T follicular helper cell (primary cell): ENCODE results near the gene PSMD2.
"Not testable (repeated sequence)": the region's sequence is repeated elsewhere in the genome, so short reads cannot be mapped to it uniquely, and the experiment has no call there.

ENCODE experiments used
- DNase-seq: peaks from one replicate; pipeline ENCODE4 v3.0.0-alpha.2; 2020; ENCODE audit warnings: low read depth

Gene PSMD2

DNA sequence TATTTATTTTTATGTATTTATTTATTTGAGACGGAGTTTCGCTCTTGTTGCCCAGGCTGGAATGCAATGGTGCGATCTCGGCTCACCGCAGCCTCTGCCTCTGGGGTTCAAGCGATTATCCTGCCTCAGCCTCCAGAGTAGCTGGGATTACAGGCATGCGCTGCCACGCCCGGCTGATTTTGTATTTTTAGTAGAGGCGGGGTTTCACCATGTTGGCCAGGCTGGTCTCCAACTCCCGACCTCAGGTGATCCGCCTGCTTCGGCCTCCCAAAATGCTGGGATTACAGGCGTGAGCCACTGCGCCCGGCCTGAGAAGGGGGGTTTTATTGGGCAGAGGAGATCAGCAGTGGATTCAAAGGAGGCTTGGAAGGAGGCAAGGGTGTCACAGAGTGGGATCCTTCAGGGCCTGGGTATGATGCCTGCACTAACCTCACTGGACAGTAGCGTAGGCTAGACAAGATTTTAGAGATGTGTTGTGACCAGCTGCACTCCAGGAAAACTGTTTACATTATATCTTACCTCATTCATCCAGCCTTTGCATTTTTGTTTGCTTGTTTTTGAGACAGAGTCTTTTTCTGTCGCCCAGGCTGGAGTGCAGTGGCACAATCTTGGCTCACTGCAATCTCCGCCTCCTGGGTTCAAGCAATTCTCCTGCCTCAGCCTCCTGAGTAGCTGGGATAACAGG lies 40.6 kb downstream of the PSMD2 start:
- DNase-seq: not testable (repeated sequence)

GRCh38 chr3:184341925-184342324 lies 42.9 kb downstream of the PSMD2 start:
- no peak for DNase-seq

GRCh38 chr3:184343200-184343876 lies 44.3 kb downstream of the PSMD2 start:
- DNase-seq: no peak

- no peak for DNase-seq
Measured at GRCh38 chr3:184344579-184345316, 45.7 kb downstream of the PSMD2 start.

DNA sequence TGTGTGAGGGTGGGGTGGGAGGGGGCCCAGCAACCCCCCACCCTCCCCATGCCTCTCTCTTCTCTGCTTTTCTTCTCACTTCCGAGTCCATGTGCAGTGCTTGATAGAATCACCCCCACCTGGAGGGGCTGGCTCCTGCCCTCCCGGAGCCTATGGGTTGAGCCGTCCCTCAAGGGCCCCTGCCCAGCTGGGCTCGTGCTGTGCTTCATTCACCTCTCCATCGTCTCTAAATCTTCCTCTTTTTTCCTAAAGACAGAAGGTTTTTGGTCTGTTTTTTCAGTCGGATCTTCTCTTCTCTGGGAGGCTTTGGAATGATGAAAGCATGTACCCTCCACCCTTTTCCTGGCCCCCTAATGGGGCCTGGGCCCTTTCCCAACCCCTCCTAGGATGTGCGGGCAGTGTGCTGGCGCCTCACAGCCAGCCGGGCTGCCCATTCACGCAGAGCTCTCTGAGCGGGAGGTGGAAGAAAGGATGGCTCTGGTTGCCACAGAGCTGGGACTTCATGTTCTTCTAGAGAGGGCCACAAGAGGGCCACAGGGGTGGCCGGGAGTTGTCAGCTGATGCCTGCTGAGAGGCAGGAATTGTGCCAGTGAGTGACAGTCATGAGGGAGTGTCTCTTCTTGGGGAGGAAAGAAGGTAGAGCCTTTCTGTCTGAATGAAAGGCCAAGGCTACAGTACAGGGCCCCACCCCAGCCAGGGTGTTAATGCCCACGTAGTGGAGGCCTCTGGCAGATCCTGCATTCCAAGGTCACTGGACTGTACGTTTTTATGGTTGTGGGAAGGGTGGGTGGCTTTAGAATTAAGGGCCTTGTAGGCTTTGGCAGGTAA lies 46.5 kb downstream of the PSMD2 start:
- no peak for DNase-seq

DNA sequence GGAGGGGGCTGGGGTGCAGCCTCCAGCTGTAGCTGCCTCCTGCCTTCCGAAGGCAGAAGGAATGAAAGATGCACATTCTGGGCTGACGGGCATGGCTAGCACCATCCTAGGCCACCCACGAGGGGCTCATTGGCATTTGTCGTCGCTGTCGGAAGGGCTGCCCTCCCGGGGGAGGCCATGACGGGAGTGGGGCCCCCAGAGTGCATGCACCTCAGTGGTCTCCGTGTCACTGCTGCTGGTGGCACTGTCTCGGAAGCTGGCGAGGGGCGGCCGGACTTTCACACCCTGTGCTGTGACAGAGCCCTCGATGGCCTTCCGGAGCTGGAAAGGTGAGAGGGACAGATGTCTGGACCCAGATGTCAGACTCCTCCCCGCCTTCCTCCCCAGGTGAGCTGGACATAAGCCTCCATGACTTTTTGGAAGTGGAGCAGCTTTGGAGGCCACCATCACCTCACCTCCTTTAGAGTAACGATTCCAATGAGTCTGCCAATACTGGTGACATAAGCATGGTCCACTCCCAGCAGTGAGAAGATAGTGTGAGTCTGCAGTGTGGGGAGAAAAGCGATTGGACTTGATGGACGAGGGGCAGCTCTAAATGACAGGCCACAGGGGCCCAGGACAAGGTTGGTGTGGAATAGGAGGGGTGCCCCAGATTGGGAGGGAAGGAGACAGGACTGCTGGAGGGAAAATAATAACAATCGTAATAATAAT lies 47.6 kb downstream of the PSMD2 start:
- no peak for DNase-seq

DNA sequence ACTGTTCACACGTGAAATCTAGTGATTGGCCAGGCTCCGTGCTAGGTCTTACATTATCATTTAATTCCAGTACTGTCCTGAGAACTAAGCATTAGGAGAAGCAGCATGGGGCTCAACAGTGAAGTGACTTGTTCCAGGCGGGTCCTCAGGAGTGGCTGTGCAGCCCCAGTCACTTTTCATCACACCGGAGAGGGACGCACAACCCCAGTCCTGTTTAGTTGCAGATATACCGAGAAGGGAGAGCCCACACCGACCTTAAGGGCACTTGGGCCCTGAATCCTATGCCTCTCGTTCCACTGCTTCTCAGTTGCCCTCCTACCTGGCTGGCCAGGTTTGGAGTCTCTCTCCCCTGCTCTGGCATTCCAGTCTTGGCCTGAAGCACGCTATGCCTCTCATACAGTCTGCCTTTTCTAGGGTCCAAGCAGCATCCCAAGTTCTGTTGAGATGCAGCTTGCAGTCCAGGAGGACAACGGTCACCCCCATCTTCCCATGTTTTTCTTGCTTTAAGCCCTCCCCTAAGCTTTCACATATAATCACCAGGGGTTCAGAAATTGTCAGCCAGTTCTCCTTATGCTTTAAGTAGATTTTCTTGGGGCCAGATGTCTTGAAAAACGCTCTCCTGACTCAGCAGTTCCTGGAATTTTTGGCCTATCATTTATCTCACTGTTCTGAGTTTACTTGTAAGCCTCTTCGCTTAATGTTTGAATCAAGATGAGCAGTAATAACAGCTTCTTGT lies 48.4 kb downstream of the PSMD2 start:
- DNase-seq: no peak

DNA sequence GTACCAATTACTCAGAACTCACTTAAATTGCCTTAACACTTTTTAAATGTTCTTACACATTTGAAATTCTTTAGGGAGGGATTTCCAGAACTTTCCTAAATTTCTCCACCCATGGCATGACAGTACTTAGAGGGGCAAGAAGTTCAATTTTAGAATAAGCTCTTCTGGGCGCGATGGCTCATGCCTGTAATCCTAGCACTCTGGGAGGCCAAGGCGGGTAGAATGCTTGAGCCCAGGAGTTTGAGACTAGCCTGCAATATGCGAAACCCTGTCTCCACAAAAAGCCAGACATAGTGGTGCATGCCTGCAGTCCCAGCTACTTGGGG lies 49.0 kb downstream of the PSMD2 start:
- no peak for DNase-seq

GRCh38 chr3:184349563-184350470 lies 50.8 kb downstream of the PSMD2 start:
- DNase-seq: no peak

- DNase-seq: no peak
Measured at GRCh38 chr3:184350618-184351017, 51.6 kb downstream of the PSMD2 start.

DNA sequence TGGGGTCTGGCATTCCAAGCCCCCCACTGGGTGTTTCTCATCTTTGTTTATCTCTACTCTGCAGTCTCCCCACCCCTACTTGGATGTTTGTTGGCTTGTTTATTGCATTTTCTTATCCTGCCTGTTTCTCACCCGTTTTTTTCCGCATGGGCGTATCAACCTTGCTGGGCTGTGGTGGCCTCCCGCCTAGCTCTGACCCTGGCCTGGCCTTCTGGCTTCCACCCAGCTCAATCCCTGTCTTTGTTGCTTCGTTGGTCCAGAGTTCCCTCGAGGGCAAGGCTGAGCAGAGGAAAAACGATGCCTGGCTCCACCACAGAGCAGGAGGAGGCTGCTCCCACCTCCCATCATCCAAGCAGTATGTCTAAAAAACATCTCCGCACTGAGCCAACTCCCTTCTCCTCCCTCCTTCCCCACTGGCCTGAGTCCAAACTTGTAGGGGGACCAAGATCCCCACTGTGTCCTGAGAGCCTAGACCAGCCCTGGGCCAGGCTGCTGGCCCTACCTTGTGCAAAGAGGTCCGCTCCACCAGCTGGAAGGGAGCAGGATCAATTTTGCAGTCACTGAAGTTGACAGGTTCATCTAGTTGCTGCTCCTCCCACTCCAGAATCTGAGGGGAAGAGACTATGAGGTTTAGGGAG lies 52.6 kb downstream of the PSMD2 start:
- no peak for DNase-seq

DNA sequence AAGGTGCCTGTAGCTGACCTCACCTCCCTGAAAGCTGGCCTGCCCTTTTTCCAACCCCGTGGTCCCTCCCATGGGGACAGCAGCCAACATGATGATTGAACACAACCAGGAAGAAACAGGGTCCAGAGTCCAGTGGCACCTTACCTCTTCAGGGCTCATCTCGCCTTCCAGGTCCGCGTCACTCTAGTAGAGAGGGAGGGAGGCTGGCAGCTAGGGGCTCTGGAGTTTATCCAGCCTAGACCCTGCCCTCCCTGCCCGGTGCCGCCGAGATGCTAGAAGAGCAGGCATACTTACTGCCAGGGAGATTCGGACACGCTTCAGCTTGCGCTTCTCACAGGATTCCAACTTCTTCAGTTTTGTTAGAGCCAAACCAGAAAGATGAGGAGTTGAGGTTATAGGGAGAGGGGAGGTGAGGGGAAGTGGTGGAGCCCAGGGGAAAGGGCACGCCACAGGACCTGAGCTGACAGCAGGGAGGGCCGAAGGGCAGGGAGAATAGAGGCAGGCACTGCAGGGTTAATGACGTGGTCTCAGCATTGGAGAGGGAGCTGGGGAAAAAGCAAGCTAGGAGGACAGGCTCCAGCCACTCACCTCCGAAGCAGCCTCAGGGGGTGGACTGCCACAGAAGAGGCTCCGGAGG lies 53.2 kb downstream of the PSMD2 start:
- no peak for DNase-seq

DNA sequence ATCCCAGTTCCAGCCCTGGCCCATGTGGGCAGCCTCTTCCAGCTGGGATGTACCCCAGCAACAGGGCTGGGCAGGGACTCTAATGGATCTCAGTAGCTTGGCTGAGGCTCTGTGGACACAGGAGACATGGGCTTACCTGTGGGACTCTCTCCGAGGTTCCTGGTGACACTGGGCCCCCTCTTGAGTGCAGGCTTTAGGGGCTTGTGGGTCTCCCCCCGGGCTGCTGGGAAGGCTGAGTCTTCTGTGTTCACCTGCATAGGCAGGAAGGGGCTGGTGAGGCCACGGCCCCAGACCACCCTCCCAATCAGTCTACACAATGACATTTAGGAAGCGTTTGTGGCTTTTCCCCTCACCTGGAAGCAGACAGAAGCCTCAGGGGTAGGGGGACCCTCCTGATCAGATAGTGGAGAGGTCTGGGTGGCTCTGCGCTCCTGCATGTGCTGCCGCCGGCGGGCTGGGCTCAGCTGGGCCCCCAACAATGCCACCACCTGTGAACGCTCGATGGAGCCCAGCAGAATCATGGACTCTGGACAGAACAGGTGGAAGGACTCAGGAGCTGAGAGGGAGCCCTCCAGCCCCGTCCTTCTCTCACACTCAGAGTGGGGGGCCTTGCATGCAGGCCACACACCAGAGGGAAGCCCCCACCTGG lies 54.0 kb downstream of the PSMD2 start:
- no peak for DNase-seq

DNA sequence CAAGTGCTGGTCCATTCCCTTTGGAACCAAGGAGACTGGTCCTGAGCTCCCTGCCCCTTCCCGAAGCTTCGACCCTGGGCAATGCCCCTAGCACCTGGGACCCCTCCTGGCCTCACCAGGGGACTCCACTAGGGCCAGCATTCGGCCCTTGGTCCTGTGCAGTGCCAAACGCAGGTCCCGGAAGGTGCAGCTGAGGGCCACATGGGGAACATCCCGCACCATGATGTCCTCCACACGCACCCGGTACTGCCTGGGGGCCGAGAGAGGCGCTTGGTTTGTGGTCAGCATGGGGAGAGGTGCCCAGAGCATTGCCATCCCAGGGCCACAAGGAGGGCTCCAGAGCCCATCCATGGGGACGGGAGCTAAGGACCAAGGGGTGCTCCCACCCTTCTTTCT lies 54.5 kb downstream of the PSMD2 start:
- no peak for DNase-seq

DNA sequence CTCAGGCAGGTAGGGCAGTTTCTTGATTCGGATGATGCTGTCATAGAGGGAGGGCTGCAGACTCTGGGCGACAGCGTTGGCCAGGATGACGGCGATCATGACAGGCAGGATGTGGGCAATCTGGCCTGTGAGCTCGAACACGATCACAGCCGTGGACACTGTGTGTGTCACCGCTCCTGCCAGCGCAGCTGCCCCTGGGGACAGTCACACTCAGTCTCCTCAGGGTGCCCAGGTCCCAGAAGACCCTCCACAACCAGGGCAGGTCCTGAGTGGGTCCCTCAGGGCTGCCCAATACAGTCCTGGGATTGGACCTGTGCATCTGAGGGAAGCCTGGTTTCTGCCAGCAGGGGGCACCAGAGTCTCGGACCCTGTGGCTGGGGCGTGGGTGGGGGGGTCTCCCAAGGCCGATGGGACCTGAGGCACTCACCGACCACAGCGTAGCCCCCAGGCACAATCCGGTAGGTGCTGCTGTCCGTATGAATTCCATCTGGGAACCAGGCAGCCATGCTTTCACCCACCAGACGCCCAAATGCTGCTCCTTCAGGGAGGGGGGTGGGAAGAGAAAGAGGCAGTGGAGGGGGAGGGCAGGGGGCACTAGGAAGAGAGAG lies 55.2 kb downstream of the PSMD2 start:
- peak; percentile 42 for DNase-seq

DNA sequence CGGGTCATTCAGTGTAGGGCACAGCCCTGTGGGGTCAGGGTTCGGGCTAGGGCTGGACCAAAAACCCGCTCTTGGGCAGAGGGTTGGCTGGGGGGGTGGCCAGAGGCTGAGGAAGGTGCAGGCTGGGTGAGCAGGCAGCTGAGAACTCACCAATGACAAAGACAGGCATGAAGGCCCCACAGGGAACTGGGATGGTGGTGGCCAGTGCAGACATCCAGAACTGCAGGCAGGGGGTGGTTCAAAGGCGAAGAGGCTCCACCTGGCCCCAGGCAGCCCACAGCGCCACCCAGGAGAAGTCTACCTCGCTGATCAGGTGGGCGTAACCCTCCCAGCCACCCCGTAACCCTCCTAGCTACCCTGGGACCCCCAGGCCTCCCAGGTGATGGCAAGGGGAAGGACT lies 55.7 kb downstream of the PSMD2 start:
- no peak for DNase-seq

GRCh38 chr3:184355261-184356040 lies 56.4 kb downstream of the PSMD2 start:
- DNase-seq: no peak
